ENCODE data around the gene STAT5B.
A peak's percentile ranks its signal among the peaks of the same experiment; 100 is the strongest.
"Not testable (repeated sequence)": the region's sequence is repeated elsewhere in the genome, so short reads cannot be mapped to it uniquely, and the experiment has no call there.

Gene STAT5B

DNA sequence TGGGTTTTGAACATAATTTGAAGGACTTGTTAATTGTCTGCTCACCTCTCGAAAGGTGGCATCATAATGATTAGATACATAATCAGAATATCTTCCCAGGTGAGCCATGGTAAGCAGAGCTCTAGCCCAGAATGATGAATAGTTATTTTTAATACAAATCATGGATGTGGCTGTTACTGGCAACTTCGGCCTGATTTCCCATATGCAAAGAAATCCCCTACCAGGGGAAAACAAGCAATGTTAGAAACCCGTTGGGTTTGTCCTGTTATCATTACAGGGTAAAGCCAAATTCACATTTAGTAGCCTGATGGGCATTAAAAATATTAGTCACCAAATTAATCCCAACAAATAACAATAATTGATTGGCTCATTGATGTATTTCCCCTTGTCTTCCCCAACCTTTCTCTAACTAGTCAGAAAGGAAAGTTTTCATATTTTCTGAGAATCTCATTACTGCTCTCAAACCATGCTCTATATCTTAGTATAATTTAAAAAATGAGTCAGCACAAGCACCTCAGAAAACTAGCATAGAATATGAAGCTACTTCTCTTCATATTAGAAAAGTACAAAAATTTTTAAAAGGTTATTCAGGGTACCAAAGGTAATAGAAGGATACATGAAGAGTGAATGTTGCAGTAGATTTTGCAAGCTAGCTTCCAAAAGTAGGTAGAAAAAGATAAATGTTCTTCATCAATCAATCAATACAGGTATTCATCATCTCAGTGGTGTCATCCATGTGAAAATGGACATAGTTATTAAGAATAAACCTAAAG, 5.0 kb downstream of the STAT5B start:
- DNase-seq (ENCODE audit: low read depth), result no peak
- TF ChIP-seq CTCF (conservative IDR thresholded peaks at IDR 0.05; ENCODE audit: low read length), result no peak
- H3K4me3 ChIP-seq (ENCODE audit: low read length), result no peak overlapping the region

GRCh38 chr17:42270596-42270995, 5.6 kb downstream of the STAT5B start:
- peak; percentile 22 for DNase-seq (ENCODE audit: low read depth)
- H3K4me3 ChIP-seq (ENCODE audit: low read length), result no peak overlapping the region
- no peak for TF ChIP-seq CTCF (conservative IDR thresholded peaks at IDR 0.05; ENCODE audit: low read length)

GRCh38 chr17:42270170-42270535, 6.0 kb downstream of the STAT5B start:
- no peak overlapping the region for H3K4me3 ChIP-seq (ENCODE audit: low read length)
- DNase-seq (ENCODE audit: low read depth), result peak; percentile 57
- TF ChIP-seq CTCF (conservative IDR thresholded peaks at IDR 0.05; ENCODE audit: low read length), result no peak

DNA sequence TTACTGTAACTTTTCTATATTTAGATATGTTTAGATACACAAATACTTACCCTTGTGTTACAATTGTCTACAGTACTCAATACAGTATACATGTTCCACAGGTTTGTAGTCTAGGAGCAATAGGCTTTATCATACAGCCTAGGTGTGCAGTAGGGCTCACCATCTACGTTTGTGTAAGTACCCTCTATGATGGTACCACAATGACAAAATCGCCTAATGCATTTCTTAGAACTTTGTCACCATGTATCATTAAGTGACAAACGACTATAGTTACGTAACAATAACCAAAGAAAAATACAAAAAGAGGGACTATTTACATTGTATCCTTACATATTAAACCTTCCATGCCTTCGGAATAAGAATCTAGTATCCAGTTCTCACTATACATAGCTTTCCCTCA, 8.0 kb downstream of the STAT5B start:
- TF ChIP-seq CTCF (conservative IDR thresholded peaks at IDR 0.05; ENCODE audit: low read length), result no peak
- DNase-seq (ENCODE audit: low read depth), result no peak

DNA sequence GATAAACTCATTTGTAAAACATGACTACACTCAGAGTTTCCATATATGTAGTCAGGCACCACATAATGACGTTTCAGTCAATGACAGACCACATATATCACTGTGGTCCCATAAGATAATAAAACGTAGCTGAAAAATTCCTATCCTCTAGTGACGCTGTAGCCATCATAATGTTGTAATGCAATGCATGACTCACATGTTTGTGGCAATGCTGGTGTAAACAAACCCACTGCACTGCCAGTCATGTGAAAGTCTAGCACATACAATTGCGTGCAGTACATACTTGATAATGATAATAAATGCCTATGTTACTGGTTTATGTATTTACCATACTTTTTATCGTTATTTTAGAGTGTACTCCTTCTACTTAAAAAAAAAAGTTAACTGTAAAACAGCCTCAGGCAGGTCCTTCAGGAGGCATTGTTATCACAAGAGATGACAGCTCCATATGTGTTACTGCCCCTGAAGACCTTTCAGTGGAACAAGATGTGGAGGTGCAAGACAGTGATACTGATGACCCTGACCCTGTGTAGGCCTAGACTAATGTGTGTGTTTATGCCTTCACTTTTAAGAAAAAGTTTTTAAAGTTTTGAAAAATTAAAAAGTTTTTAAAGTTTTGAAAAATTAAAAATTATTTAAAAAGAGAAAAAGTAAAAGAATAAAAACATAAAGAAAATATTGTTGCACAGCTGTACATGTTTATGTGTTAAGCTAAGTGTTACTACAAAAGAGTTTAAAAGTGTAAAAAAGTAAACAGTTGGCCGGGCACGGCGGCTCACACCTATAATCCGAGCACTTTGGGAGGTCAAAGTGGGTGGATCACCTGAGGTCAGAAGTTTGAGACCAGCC, 9.0 kb downstream of the STAT5B start:
- no peak overlapping the region for H3K4me3 ChIP-seq (ENCODE audit: low read length)
- peak; percentile 87 for DNase-seq (ENCODE audit: low read depth)
- TF ChIP-seq CTCF (conservative IDR thresholded peaks at IDR 0.05; ENCODE audit: low read length), result no peak

More for the DNA sequence above, 8.0 kb downstream of the STAT5B start:
- no peak overlapping the region for H3K4me3 ChIP-seq (ENCODE audit: low read length)

DNA sequence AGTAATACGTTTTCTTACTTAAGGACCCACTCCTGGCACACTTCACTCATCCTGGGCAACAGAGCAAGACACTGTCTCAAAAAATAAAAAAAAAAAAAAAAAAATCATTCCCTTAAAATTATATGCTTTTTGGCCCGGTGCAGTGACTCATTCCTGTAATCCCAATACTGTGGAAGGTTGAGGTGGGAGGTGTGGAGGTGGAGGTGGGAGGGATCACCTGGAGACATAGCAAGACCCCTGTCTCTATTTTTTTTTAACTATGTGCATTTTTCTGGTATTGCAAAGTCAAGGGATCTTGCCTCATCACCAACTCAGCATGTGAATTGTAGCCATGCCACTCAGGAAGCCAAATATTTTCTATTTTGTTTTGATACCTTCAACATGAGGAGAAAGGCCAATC, 9.7 kb downstream of the STAT5B start:
- no peak overlapping the region for H3K4me3 ChIP-seq (ENCODE audit: low read length)
- DNase-seq (ENCODE audit: low read depth), result no peak
- TF ChIP-seq CTCF (conservative IDR thresholded peaks at IDR 0.05; ENCODE audit: low read length), result no peak

DNA sequence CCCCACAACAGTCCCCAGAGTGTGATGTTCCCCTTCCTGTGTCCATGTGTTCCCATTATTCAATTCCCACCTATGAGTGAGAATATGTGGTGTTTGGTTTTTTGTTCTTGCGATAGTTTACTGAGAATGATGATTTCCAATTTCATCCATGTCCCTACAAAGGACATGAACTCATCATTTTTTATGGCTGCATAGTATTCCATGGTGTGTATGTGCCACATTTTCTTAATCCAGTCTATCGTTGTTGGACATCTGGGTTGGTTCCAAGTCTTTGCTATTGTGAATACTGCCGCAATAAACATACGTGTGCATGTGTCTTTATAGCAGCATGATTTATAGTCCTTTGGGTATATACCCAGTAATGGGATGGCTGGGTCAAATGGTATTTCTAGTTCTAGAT, 11.8 kb downstream of the STAT5B start:
- not testable (repeated sequence) for DNase-seq (ENCODE audit: low read depth); H3K4me3 ChIP-seq (ENCODE audit: low read length)
